Activated CD4-positive, alpha-beta T cell treated with anti-CD3 and anti-CD28 coated beads, Interleukin-2, Interleukin-4, amounts not matched to agents 100 ng/mL and 50 ng/mL, durations not matched to agents 16 hours and 8 hours (primary cell): Measurements from ENCODE around the gene PHIP.
"Not testable (repeated sequence)": the region's sequence is repeated elsewhere in the genome, so short reads cannot be mapped to it uniquely, and the experiment has no call there.

Experiments
- DNase-seq: peaks from one replicate; pipeline ENCODE4 v3.0.0-alpha.2; 2020; ENCODE audit warnings: low spot score

Gene PHIP

GRCh38 chr6:79078075-79078969, at the start of gene PHIP:
Gene PHIP (minus strand): TSS chr6:79078254. CDS start chr6:79078068, 186 bp downstream.
- DNase-seq = peak; percentile 90

GRCh38 chr6:79127660-79128059, 49.6 kb upstream of the PHIP start:
- no peak for DNase-seq

GRCh38 chr6:79119217-79119616, 41.2 kb upstream of the PHIP start:
- no peak for DNase-seq

GRCh38 chr6:79117752-79118151, 39.7 kb upstream of the PHIP start:
- no peak for DNase-seq

- no peak for DNase-seq
Observed at GRCh38 chr6:79115553-79116182, 37.6 kb upstream of the PHIP start.

- DNase-seq = no peak
Observed at GRCh38 chr6:79111549-79111948, 33.5 kb upstream of the PHIP start.

- DNase-seq = no peak
Observed at GRCh38 chr6:79101164-79101563, 23.1 kb upstream of the PHIP start.

- DNase-seq = no peak
Observed at GRCh38 chr6:79100304-79100703, 22.2 kb upstream of the PHIP start.

- DNase-seq = no peak
Observed at GRCh38 chr6:79094938-79095337, 16.9 kb upstream of the PHIP start.

GRCh38 chr6:79091801-79092200, 13.7 kb upstream of the PHIP start:
- not testable (repeated sequence) for DNase-seq

- DNase-seq = no peak
Observed at GRCh38 chr6:79089552-79090404, 11.7 kb upstream of the PHIP start.

GRCh38 chr6:79084693-79085092, 6.6 kb upstream of the PHIP start:
- no peak for DNase-seq

GRCh38 chr6:79082304-79082703, 4.2 kb upstream of the PHIP start:
- no peak for DNase-seq

GRCh38 chr6:79081663-79082062, 3.6 kb upstream of the PHIP start:
- no peak for DNase-seq

GRCh38 chr6:79079561-79080041, 1.5 kb upstream of the PHIP start:
- no peak for DNase-seq

GRCh38 chr6:79077715-79078074, 359 bp downstream of the PHIP start:
- DNase-seq = peak; percentile 40

- DNase-seq = peak; percentile 87
Observed at GRCh38 chr6:79076782-79077641, 1.0 kb downstream of the PHIP start.

GRCh38 chr6:79076160-79076559, 1.9 kb downstream of the PHIP start:
- peak; percentile 47 for DNase-seq

GRCh38 chr6:79073888-79074287, 4.2 kb downstream of the PHIP start:
- DNase-seq = no peak

GRCh38 chr6:79072640-79073181, 5.3 kb downstream of the PHIP start:
- DNase-seq = peak; percentile 21

GRCh38 chr6:79071547-79071946, 6.5 kb downstream of the PHIP start:
- peak; percentile 28 for DNase-seq
